Astrocyte (in vitro differentiated cells and primary cell): ENCODE results near the gene HIPK2. TPM values are rescaled to one million over a fixed set of nuclear protein-coding genes. Genes with fewer than 3 reads are reported as not detected.

ENCODE experiments used
- DNase-seq: peaks from one replicate; pipeline ENCODE4 v3.0.0-alpha.2; 2010; ENCODE audit warnings: low read depth
- FAIRE-seq: peaks from 2 replicates; lab custom pipeline; 2011; peaks lifted over from hg19 to GRCh38; lab: Jason Lieb, UNC
- H2AFZ ChIP-seq: 2 replicates; pipeline ENCODE4 v1.6.0; 2012; ENCODE audit warnings: low read depth, low read length, inconsistent platforms
- H3K27ac ChIP-seq: 2 replicates; pipeline ENCODE4 v1.5.1; 2011; ENCODE audit warnings: low read depth, low read length, inconsistent platforms
- H3K27me3 ChIP-seq: 2 replicates; pipeline ENCODE4 v1.6.0; 2011; ENCODE audit warnings: low read length, inconsistent platforms; ENCODE audit not compliant: insufficient read depth
- H3K36me3 ChIP-seq: 2 replicates; pipeline ENCODE4 v1.5.1; 2011; ENCODE audit warnings: low read length, inconsistent platforms; ENCODE audit not compliant: insufficient read depth
- H3K4me1 ChIP-seq: 2 replicates; pipeline ENCODE4 v1.5.1; 2011; ENCODE audit warnings: low read length, inconsistent platforms; ENCODE audit not compliant: insufficient read depth
- H3K4me2 ChIP-seq: 2 replicates; pipeline ENCODE4 v1.6.0; 2012; ENCODE audit warnings: low read length, inconsistent platforms
- H3K4me3 ChIP-seq: 2 replicates; pipeline ENCODE4 v1.5.1; 2011; ENCODE audit warnings: low read depth, mild to moderate bottlenecking, low read length, inconsistent platforms; ENCODE audit not compliant: insufficient read depth
- H3K79me2 ChIP-seq: 2 replicates; pipeline ENCODE4 v1.6.0; 2012; ENCODE audit warnings: mild to moderate bottlenecking, low read length, inconsistent platforms; ENCODE audit not compliant: insufficient read depth
- H3K9ac ChIP-seq: 2 replicates; pipeline ENCODE4 v1.6.0; 2012; ENCODE audit warnings: mild to moderate bottlenecking, low read length, inconsistent platforms
- H3K9me3 ChIP-seq: 2 replicates; pipeline ENCODE4 v1.5.1; 2012; ENCODE audit warnings: low read depth, mild to moderate bottlenecking, low read length, inconsistent platforms; ENCODE audit not compliant: insufficient read depth
- H4K20me1 ChIP-seq: 2 replicates; pipeline ENCODE4 v1.6.0; 2012; ENCODE audit warnings: low read length, inconsistent platforms; ENCODE audit not compliant: insufficient read depth
- H3K27ac Mint-ChIP-seq: one replicate; pipeline ENCODE4 v1.8.0; 2021; ENCODE audit warnings: mild to moderate bottlenecking, mixed read lengths; ENCODE audit not compliant: unreplicated experiment
- H3K27me3 Mint-ChIP-seq: one replicate; pipeline ENCODE4 v1.8.0; 2021; ENCODE audit warnings: low read depth, mixed read lengths; ENCODE audit not compliant: unreplicated experiment
- H3K36me3 Mint-ChIP-seq: one replicate; pipeline ENCODE4 v1.8.0; 2021; ENCODE audit warnings: low read depth, mixed read lengths; ENCODE audit not compliant: unreplicated experiment
- H3K4me1 Mint-ChIP-seq: one replicate; pipeline ENCODE4 v1.8.0; 2021; ENCODE audit warnings: low read depth, mixed read lengths; ENCODE audit not compliant: unreplicated experiment
- H3K4me3 Mint-ChIP-seq: one replicate; pipeline ENCODE4 v1.8.0; 2021; ENCODE audit warnings: mild to moderate bottlenecking, moderate library complexity, mixed read lengths; ENCODE audit not compliant: unreplicated experiment
- H3K9me3 Mint-ChIP-seq: one replicate; pipeline ENCODE4 v1.8.0; 2021; ENCODE audit warnings: mild to moderate bottlenecking, mixed read lengths; ENCODE audit not compliant: unreplicated experiment
- EZH2 ChIP-seq: IDR thresholded peaks from 2 replicates; pipeline ENCODE4 v1.6.1; 2012; ENCODE audit warnings: mild to moderate bottlenecking, low read length, inconsistent platforms; ENCODE audit not compliant: insufficient read depth
- total RNA-seq: library from RNA; stranded (reverse); gene quantifications from 2 replicates; pipeline ENCODE4 v1.2.1, GENCODE V29; 2021
- TF ChIP-seq, protein P1 (sequence below): IDR thresholded peaks from 2 replicates; pipeline ENCODE4 v1.5.1; 2011; ENCODE audit warnings: low read depth, mild to moderate bottlenecking, inconsistent platforms, low read length, moderate library complexity; ENCODE audit not compliant: insufficient read depth

Gene HIPK2
- total RNA-seq, 1 donor from 2014 or later: 35.8 TPM

DNA sequence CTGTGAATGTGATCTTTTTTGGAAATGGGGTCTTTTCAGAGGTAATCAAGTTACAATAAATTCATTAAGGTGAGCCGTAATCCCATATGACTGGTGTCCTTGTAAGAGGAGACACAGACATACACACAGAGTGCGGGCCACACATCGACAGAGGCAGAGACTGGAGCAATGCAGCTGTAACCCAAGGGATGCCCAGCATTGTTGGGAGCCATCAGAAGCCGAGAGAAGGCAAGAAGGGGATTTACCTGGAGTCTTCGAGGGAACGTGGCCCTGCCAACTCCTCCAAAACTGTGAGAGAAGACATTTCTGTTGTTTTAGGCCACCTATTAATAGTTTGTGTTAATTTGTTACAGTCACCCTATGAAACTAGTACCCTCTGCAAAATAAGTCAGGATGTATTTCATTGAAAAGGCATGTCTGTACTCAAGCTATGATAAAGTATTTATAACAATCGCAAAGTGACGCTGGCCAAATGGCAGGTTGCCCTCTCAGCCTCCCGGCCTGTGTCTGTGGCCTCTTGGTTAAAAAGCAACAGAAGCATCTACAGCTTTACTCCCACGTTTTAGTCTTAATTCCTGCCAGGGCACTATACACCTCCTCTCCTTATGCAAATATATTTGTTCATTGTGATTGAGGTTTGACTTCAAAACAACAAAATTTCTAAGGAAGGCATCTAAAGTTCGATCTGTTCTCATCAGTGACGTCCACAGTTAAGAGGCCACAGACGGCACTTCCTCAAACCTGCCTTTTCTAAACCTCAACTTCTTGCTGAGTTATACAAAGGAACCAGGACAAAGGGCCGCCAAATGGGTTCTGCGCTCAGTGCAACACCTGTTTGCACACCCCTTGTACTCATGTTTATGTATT is 46.8 kb downstream of the HIPK2 start:
- H3K36me3 Mint-ChIP-seq: peaks cover 8% of the 10 kb centered on the region
- H3K4me3 ChIP-seq: no peak overlapping the region
- H3K4me1 ChIP-seq: peaks cover 54% of the 10 kb centered on the region
- TF ChIP-seq, protein P1, sequence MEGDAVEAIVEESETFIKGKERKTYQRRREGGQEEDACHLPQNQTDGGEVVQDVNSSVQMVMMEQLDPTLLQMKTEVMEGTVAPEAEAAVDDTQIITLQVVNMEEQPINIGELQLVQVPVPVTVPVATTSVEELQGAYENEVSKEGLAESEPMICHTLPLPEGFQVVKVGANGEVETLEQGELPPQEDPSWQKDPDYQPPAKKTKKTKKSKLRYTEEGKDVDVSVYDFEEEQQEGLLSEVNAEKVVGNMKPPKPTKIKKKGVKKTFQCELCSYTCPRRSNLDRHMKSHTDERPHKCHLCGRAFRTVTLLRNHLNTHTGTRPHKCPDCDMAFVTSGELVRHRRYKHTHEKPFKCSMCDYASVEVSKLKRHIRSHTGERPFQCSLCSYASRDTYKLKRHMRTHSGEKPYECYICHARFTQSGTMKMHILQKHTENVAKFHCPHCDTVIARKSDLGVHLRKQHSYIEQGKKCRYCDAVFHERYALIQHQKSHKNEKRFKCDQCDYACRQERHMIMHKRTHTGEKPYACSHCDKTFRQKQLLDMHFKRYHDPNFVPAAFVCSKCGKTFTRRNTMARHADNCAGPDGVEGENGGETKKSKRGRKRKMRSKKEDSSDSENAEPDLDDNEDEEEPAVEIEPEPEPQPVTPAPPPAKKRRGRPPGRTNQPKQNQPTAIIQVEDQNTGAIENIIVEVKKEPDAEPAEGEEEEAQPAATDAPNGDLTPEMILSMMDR: no peak
- TF ChIP-seq EZH2: no peak
- peak overlapping the region; percentile 75 for H3K4me2 ChIP-seq
- H3K9me3 ChIP-seq: no peaks in the 10 kb centered on the region
- H3K9ac ChIP-seq: peak overlapping the region; percentile 60
- no peak overlapping the region for H3K4me3 Mint-ChIP-seq
- peaks cover 38% of the 10 kb centered on the region for H3K4me1 Mint-ChIP-seq
- H3K27ac Mint-ChIP-seq: no peak overlapping the region
- peaks cover 53% of the 10 kb centered on the region for H4K20me1 ChIP-seq
- peaks cover 92% of the 10 kb centered on the region for H3K79me2 ChIP-seq
- no peak overlapping the region for H2AFZ ChIP-seq
- no peaks in the 10 kb centered on the region for H3K27me3 Mint-ChIP-seq
- H3K27me3 ChIP-seq: no peaks in the 10 kb centered on the region
- DNase-seq (peak; percentile 76), FAIRE-seq (no peak)
- peak overlapping the region; percentile 56 for H3K27ac ChIP-seq
- H3K36me3 ChIP-seq: no peaks in the 10 kb centered on the region
- peaks cover 2% of the 10 kb centered on the region for H3K9me3 Mint-ChIP-seq

DNA sequence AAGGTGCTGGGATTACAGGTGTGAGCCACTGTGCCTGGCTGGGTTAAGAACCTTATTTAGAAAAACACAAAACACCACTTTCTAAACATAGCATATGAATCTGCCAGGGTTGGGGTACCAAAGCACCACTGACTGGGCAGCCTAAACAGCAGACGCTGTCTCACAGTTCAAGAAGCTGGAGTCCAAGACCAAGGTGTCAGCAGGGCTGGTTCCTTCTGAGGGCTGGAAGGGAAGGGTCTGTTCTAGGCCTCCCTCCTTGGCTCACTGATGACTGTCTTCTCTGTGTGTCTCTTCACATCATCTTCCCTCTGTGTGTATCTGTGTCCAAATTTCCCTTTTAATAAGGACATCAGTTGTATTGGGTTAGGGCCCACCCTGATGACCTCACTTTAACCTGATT is 49.6 kb downstream of the HIPK2 start:
- no peak for FAIRE-seq
- Histone ChIP-seq H3K27ac (no peak overlapping the region), H3K79me2 (peaks cover 86% of the 10 kb centered on the region), H3K27me3 (no peaks in the 10 kb centered on the region), H2AFZ (no peak overlapping the region), H3K4me1 (peaks cover 43% of the 10 kb centered on the region), H3K9me3 (no peaks in the 10 kb centered on the region), H3K4me3 (no peak overlapping the region), H3K36me3 (no peaks in the 10 kb centered on the region), H3K9ac (no peak overlapping the region), H3K4me2 (no peak overlapping the region), H4K20me1 (peaks cover 55% of the 10 kb centered on the region)
- H3K27me3 Mint-ChIP-seq: no peaks in the 10 kb centered on the region
- peaks cover 28% of the 10 kb centered on the region for H3K4me1 Mint-ChIP-seq
- DNase-seq: no peak
- no peak overlapping the region for H3K4me3 Mint-ChIP-seq
- H3K36me3 Mint-ChIP-seq: peaks cover 9% of the 10 kb centered on the region
- H3K27ac Mint-ChIP-seq: no peak overlapping the region
- TF ChIP-seq, protein P1: no peak
- TF ChIP-seq EZH2: no peak
- H3K9me3 Mint-ChIP-seq: peaks cover 2% of the 10 kb centered on the region

DNA sequence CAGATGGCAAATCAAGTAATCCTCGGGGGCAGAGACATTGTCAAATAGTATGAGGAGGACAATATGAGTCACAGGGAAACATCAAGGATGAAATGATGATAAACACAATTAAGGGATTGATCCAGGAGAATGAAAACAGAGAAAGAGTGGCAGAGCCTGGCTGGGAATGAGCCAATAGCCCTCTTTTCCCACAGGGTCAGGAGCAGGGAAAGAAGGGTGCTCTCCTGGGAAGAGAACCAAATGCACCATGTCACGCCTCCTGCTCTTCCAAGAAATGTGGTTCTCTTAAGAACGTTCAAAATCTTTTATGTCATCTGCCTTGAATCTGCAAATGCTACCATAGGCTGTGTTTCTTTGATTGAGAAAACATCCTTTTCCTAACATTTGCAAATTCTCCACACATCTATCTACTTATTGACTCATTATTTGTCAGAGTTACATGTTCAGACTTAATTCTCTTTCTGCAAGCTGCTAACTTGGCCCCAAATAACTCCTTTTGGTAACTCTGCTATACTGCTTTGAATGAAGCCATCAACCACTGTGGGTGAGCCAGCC is 50.6 kb downstream of the HIPK2 start:
- no peaks in the 10 kb centered on the region for H3K27me3 ChIP-seq
- no peak overlapping the region for H3K4me3 ChIP-seq
- H3K9me3 Mint-ChIP-seq: peaks cover 2% of the 10 kb centered on the region
- H3K27me3 Mint-ChIP-seq: no peaks in the 10 kb centered on the region
- no peak overlapping the region for H3K9ac ChIP-seq
- peaks cover 38% of the 10 kb centered on the region for H3K4me1 ChIP-seq
- H3K36me3 ChIP-seq: no peaks in the 10 kb centered on the region
- peak overlapping the region; percentile 62 for H3K4me2 ChIP-seq
- no peaks in the 10 kb centered on the region for H3K9me3 ChIP-seq
- peaks cover 9% of the 10 kb centered on the region for H3K36me3 Mint-ChIP-seq
- H3K27ac Mint-ChIP-seq: no peak overlapping the region
- FAIRE-seq (no peak), DNase-seq (peak; percentile 43)
- no peak overlapping the region for H3K4me3 Mint-ChIP-seq
- H3K79me2 ChIP-seq: peaks cover 86% of the 10 kb centered on the region
- peaks cover 24% of the 10 kb centered on the region for H3K4me1 Mint-ChIP-seq
- H3K27ac ChIP-seq: peak overlapping the region; percentile 3
- peaks cover 63% of the 10 kb centered on the region for H4K20me1 ChIP-seq
- TF ChIP-seq EZH2: no peak
- TF ChIP-seq, protein P1: no peak
- H2AFZ ChIP-seq: no peak overlapping the region
